Stimulated activated CD4-positive, alpha-beta T cell treated with anti-CD3 and anti-CD28 coated beads, Interleukin-2, amount 100 ng/mL, for 4 hours (primary cell): ENCODE results near the gene HSD3B1.
"Not testable (repeated sequence)": the region's sequence is repeated elsewhere in the genome, so short reads cannot be mapped to it uniquely, and the experiment has no call there.

ENCODE experiments used
- DNase-seq: peaks from one replicate; pipeline ENCODE4 v3.0.0-alpha.2; 2020; ENCODE audit warnings: low read depth

HSD3B1 gene

GRCh38 chr1:119490925-119491324, 16.1 kb upstream of the HSD3B1 start:
- DNase-seq: no peak

GRCh38 chr1:119492763-119493162, 14.2 kb upstream of the HSD3B1 start:
- DNase-seq: no peak

- no peak for DNase-seq
Observed at GRCh38 chr1:119504831-119505230, 2.2 kb upstream of the HSD3B1 start.

- no peak for DNase-seq
Observed at GRCh38 chr1:119510046-119510445, 3.0 kb downstream of the HSD3B1 start.

- no peak for DNase-seq
Observed at GRCh38 chr1:119515221-119515620, 8.2 kb downstream of the HSD3B1 start.

GRCh38 chr1:119516247-119516646, 9.2 kb downstream of the HSD3B1 start:
- DNase-seq: no peak

- no peak for DNase-seq
Observed at GRCh38 chr1:119516680-119517079, 9.7 kb downstream of the HSD3B1 start.

GRCh38 chr1:119517667-119518066, 10.7 kb downstream of the HSD3B1 start:
- DNase-seq: not testable (repeated sequence)

- no peak for DNase-seq
Observed at GRCh38 chr1:119531606-119532323, 24.8 kb downstream of the HSD3B1 start.

- DNase-seq: no peak
Observed at GRCh38 chr1:119532324-119532910, 25.4 kb downstream of the HSD3B1 start.

GRCh38 chr1:119535381-119535780, 28.4 kb downstream of the HSD3B1 start:
- DNase-seq: no peak

- no peak for DNase-seq
Observed at GRCh38 chr1:119537966-119538365, 31.0 kb downstream of the HSD3B1 start.

- no peak for DNase-seq
Observed at GRCh38 chr1:119539636-119540035, 32.6 kb downstream of the HSD3B1 start.

- DNase-seq: no peak
Observed at GRCh38 chr1:119541389-119541788, 34.4 kb downstream of the HSD3B1 start.

GRCh38 chr1:119542492-119542946, 35.5 kb downstream of the HSD3B1 start:
- no peak for DNase-seq

GRCh38 chr1:119544165-119544762, 37.3 kb downstream of the HSD3B1 start:
- DNase-seq: no peak

- DNase-seq: no peak
Observed at GRCh38 chr1:119546641-119547040, 39.6 kb downstream of the HSD3B1 start.

- DNase-seq: no peak
Observed at GRCh38 chr1:119547306-119547705, 40.3 kb downstream of the HSD3B1 start.

- no peak for DNase-seq
Observed at GRCh38 chr1:119547805-119548204, 40.8 kb downstream of the HSD3B1 start.

- no peak for DNase-seq
Observed at GRCh38 chr1:119549719-119550132, 42.7 kb downstream of the HSD3B1 start.

- DNase-seq: no peak
Observed at GRCh38 chr1:119550381-119550780, 43.4 kb downstream of the HSD3B1 start.

- no peak for DNase-seq
Observed at GRCh38 chr1:119551218-119551617, 44.2 kb downstream of the HSD3B1 start.

GRCh38 chr1:119552656-119553055, 45.6 kb downstream of the HSD3B1 start:
- not testable (repeated sequence) for DNase-seq
